NCI-H2029 treated with DMSO at 0.1 percent for 48 hours (cell line): ENCODE measurements around the gene WWOX.

Experiments
- DNase-seq: peaks from one replicate; lab custom pipeline; 2025; lab: John Stamatoyannopoulos, UW

Gene WWOX

GRCh38 chr16:79175286-79176057, 1076.0 kb downstream of the WWOX start:
- DNase-seq: no peak

- no peak for DNase-seq
Measured at GRCh38 chr16:79177018-79177417, 1077.6 kb downstream of the WWOX start.

DNA sequence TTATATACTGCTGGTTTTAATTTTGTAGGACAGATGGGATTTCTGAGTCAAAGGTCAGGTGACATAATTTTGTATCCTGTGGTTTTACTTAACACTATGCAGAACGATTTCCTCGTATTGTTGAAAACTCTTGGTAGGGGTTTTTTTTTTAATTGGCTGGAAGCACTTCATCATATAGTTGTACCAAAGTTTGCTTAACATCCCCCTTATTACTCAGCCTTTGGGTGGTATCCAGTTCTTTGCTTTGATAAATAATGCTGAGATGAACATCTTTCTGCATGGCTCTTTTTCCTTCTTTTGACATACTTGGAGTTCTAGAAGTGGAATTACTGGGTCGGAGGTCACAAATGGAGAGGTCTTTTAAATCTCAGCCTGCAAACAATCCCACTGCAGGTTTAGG, 1082.0 kb downstream of the WWOX start:
- no peak for DNase-seq

- DNase-seq: no peak
Measured at GRCh38 chr16:79182616-79183015, 1083.2 kb downstream of the WWOX start.

- DNase-seq: no peak
Measured at GRCh38 chr16:79183571-79183970, 1084.1 kb downstream of the WWOX start.

GRCh38 chr16:79184464-79185030, 1085.1 kb downstream of the WWOX start:
- no peak for DNase-seq

DNA sequence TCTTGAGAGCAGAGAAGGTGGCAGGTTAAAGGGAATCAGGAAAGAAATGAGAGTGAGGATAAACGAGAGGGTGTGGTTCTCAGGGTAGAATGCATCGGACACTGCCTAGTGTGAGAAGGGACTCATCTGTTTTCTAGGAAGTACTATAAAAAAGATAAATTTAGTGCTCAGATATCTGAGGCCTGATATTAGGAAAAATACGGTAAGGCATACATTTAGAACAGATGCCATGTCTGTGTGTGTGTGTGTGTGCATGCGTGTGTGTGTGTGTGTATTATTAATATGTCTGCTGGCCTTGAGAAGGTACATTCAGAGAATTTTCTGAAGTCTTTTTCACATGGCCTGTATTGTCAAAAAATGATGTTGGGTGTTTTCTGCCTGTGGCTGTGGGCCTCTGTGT, 1086.3 kb downstream of the WWOX start:
- DNase-seq: no peak

- no peak for DNase-seq
Measured at GRCh38 chr16:79186196-79186595, 1086.7 kb downstream of the WWOX start.

DNA sequence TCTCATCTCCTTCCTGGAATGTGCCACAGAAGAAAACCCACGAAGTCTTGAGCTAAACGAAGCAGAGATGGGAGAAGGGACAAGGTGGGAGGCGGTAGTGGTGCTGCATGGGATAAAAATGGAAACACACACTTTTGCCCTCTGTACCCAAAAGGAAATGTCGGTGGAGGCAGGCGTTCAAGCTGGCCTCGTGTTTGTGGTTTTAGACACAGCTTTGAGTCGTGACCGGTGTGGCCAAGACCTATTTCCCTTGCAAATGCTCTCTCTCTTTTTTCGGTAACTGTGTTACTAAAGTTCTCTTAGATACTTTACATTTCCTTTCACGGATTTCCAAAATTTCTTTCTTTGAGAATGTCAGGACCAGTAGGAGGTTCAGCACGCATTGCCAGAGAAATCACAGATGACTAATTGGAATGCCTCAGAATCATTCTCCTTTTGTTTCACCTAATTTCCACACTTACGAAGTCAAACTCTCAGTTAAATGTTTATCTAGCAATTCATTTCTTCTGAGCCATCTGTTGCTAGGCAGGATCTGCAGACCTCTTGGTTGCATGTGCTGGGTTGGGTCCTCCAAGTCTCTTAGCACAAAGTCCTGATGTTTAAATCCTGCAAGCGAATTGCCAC, 1088.8 kb downstream of the WWOX start:
- DNase-seq: no peak

DNA sequence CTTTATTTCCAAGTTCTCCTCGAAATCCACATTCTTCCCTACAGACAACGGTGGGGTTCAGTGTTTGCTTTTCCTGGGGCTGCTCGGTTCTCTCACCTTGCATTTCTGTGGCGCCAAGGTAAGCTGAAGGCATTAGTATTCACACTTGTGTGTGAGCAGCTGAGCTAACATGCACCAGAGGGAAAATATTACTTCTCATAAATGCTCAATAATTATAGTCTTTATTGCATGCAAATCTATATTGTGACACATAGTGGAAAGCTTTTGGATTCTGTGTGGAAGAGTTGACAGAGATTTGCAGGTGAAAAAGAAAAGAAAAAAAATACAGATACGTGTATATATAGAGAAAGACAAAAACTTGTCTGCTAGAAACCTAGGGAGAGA, 1089.3 kb downstream of the WWOX start:
- DNase-seq: no peak

- DNase-seq: no peak
Measured at GRCh38 chr16:79190542-79190941, 1091.1 kb downstream of the WWOX start.

GRCh38 chr16:79191933-79192332, 1092.5 kb downstream of the WWOX start:
- no peak for DNase-seq

DNA sequence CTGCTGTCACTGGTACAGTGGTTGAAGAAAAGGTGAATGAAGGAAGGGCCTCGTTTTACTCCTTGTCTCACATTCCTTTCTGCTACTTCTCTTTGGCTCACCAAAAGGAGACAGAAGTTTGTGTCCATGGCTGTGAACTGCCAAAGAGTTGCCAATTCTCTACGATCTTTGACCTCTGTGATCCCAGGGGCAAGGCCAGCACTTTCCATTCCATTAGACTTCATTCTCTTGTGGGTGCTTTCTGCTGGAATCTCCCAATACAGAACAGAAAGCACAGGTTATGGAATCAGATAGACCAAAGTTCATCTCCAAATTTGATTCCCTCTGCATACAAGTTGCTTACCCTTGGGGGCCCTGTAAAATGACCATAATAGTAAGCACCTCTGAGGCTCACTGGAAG, 1093.5 kb downstream of the WWOX start:
- no peak for DNase-seq

GRCh38 chr16:79194291-79194690, 1094.8 kb downstream of the WWOX start:
- no peak for DNase-seq

- no peak for DNase-seq
Measured at GRCh38 chr16:79195938-79196337, 1096.5 kb downstream of the WWOX start.

DNA sequence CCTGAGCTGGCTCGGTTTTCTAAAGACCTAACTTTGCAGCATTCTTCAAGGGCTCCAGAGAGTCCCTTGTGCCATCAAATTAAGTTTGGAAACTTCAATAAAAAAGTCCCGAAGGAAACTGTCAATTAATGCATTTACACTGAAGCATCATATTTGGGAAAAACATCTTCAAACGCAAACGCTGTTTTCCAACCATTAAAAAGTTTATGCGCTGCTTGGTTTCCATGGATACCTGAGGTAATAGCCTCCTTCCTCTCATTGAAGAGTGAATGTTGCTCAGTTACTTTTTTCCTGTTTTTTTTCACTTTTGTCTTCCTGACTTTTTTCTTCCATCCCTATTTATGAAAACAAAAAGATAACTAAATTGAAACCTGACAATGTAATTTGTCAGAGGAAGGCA, 1102.0 kb downstream of the WWOX start:
- DNase-seq: no peak

- DNase-seq: no peak
Measured at GRCh38 chr16:79202977-79203376, 1103.5 kb downstream of the WWOX start.

- DNase-seq: no peak
Measured at GRCh38 chr16:79204486-79204885, 1105.0 kb downstream of the WWOX start.

- no peak for DNase-seq
Measured at GRCh38 chr16:79206889-79207288, 1107.4 kb downstream of the WWOX start.

- DNase-seq: no peak
Measured at GRCh38 chr16:79209308-79209707, 1109.9 kb downstream of the WWOX start.

- no peak for DNase-seq
Measured at GRCh38 chr16:79210607-79211006, 1111.2 kb downstream of the WWOX start.

GRCh38 chr16:79211586-79211985, 1112.1 kb downstream of the WWOX start:
- DNase-seq: no peak

DNA sequence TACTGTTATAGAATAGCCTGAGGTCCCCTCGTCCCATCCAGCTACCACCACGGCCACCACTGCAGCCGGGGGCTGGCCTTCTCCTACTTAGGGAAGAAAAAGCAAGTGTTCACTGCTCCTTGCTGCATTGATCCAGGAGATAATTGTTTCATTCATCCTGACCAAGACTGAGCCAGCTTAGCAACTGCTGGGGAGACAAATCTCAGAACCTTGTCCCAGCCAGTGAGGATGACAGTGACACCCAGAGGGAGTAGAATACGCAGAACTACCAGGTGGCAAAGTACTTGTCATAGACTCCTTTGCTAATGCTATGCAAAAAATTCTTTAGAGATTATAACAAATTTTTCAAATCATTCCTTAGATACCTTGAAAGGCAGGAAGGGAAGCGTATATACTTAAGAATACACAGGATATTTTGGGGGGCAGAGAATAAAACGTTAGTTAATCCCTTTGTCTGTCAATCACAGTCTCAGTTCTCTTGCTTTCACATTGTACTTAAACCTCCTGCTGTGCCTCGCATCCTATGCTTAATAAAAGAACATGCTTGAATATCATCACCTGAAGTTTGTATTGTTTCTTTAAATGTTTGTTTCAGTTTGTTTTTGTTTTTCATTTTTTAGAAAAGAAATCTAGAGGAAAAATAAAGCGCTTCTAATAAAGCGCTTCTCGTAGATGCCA, 1112.8 kb downstream of the WWOX start:
- no peak for DNase-seq
